HG02852 (cell line): Measurements from ENCODE around the gene RASGRP3.
A peak's percentile ranks its signal among the peaks of the same experiment; 100 is the strongest.
"Not testable (repeated sequence)": the region's sequence is repeated elsewhere in the genome, so short reads cannot be mapped to it uniquely, and the experiment has no call there.

Source experiments
- ATAC-seq: cut with Tn5 transposase; IDR thresholded peaks from one replicate; pipeline ENCODE4 v1.9.1; 2021; ENCODE audit warnings: mild to moderate bottlenecking, moderate library complexity; ENCODE audit not compliant: unreplicated experiment

The RASGRP3 gene

GRCh38 chr2:33453905-33454479 lies 22.5 kb upstream of the RASGRP3 start:
- no peak for ATAC-seq

- ATAC-seq: peak; percentile 79
Measured at GRCh38 chr2:33457556-33458247, 18.7 kb upstream of the RASGRP3 start.

DNA sequence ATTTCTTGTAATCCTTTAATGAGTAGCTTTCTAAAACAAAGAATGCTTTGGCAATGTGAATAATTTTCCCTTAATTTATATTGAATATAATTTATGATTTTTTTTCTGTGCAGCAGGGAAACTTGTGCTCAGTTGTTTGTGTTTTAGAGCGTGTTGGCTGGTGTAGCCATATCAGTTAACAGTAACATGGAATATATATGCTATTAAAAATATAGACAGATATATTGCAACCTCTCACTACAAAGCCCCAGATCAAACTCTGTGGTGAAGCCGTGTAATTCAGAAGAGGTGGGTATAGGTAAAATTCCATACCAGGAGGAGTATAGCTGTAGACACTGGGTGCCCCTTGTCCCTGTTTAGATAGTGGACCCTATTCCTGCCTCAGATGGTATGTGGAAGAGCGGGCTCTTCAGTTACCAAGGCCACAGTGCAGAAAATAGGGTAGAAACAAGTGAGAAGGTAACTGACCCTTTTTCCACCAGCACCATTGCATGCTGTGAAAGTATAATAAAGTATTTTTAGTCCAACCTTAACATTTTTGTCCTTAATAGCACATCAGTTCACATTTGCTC lies 18.1 kb upstream of the RASGRP3 start:
- ATAC-seq: no peak

- no peak for ATAC-seq
Measured at GRCh38 chr2:33459745-33460144, 16.7 kb upstream of the RASGRP3 start.

- ATAC-seq: not testable (repeated sequence)
Measured at GRCh38 chr2:33462512-33462911, 13.9 kb upstream of the RASGRP3 start.

- ATAC-seq: no peak
Measured at GRCh38 chr2:33467413-33467812, 9.0 kb upstream of the RASGRP3 start.

DNA sequence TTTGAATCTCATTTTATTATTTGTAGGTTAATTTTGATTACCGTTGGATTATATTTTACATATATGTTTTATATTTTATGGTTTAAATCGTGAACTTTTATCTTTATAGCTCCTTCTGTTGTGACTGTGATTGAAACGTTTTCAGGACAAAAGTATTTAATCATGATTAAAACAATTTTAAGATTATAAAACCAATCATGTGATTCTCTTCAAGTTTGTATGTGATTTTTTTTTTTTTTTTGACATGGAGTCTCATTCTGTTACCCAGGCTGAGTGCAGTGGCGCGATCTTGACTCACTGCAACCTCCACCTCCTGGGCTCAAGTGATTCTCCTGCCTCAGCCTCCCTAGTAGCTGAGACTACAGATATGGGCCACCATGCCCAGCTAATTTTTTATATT lies 7.2 kb upstream of the RASGRP3 start:
- no peak for ATAC-seq

- ATAC-seq: peak; percentile 44
Measured at GRCh38 chr2:33475224-33476130, 972 bp upstream of the RASGRP3 start.

DNA sequence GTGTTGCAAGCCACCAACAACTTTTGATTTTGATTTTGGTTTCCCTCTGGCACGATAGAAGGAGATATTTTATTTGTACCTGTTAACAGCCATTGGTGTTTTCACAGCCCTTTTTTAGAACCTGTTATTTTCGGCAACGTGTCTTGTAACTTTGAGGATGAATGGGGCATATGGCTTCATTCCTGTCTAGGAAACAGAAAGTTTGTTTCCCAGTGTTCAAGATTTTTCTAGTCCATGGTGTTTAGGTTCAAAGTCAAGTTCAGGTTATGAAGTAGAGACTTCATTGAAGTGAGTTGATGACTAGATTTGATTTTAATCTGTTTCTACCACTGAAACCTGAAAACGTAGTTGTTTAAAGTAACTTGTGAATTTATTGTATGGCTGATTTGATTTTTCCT lies 343 bp downstream of the RASGRP3 start:
- no peak for ATAC-seq

DNA sequence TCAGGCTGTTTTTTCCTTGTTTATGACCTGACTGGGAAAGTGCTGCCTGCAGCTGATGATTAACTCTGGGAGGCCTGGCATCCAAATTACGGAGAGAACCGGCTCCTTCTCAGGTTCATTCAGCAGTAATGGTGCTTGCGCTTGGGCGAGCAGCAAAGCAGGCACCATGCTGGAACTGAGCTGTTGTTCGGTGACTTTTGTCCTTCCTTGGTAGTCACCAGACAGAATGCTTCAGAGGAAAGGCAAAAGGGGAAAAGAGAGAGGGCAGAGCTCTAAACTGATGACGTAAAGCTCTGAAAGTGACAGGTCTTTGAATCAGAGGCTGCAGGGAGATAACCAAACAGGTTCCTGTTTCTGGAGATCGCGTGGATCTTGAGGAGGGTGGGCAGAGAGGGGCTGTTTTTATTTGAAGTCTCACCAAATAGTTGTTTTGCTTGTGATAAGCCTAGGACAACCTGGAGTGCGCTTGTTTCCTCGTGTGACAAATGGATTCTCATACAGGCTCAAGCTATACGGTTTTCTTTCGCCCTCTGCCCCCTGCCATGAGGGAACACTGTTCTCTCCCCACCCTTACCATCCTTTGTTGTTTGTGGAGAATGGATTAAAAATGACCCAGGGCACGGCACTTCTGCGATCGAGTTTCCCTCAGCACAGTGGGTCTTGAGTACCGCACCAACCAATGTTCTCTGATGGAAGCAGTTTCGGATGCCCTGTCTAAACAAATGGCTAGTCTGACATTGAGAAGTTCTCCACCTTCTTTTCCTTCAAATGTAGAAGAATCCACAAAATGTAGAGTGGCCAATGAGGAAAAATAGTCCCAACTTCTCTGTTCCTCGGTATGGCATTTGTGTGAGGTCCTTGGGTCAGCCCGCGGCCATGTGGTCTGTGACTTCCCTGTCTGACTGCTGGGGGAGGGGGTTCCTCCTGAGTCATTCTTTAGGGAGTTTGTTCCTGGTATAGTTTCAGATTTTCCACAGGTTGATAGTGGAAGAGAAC lies 1.3 kb downstream of the RASGRP3 start:
- ATAC-seq: peak; percentile 29

GRCh38 chr2:33478968-33479731 lies 2.7 kb downstream of the RASGRP3 start:
- ATAC-seq: no peak

- no peak for ATAC-seq
Measured at GRCh38 chr2:33482518-33482917, 6.1 kb downstream of the RASGRP3 start.

DNA sequence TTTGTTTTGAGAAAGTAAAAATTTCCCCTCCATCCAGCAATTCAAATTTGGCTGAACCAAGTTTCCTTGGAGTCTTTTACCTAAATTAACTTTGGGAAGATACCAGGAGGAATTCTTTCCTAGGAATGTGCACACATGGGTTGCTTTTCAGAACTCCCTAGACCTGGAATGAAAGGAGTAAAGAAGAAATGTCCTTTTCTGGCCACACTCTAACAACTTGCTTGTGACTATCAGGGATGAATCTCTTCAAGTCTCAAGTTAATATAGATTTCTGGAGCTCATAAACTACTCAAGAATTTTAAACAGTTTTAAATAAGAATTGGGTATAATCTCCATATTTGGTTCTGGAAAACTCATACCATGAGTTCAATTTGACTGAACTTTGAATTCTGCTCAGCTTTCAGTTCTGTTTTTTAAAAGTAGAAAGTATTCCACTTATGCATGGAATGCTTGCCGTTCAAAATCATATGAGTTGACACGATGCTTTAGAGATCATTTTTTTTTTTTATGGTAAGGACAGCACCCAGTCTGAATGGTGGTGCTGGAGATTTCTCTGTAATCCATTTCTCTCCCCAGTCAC lies 7.7 kb downstream of the RASGRP3 start:
- peak; percentile 32 for ATAC-seq

GRCh38 chr2:33485051-33485450 lies 8.6 kb downstream of the RASGRP3 start:
- no peak for ATAC-seq

DNA sequence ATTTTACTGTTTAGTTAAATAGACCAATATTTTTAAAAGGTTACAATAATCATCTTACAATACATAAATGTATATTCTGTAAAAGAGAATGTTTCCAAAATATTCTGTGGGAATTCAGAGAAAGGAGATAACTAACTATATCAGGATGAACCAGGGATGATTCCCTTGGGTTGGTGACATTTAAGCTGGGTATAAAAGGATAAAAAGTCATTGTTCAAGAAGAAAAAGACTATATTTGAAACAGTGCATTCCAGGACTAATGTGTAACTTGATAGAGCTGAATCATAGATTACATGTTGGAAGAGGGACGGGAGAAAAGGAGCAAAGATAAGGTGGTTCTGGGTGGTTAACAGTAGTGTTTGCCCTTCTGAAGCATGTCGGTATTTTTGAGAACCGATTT lies 10.1 kb downstream of the RASGRP3 start:
- ATAC-seq: no peak

- peak; percentile 49 for ATAC-seq
Measured at GRCh38 chr2:33488178-33488690, 11.8 kb downstream of the RASGRP3 start.

DNA sequence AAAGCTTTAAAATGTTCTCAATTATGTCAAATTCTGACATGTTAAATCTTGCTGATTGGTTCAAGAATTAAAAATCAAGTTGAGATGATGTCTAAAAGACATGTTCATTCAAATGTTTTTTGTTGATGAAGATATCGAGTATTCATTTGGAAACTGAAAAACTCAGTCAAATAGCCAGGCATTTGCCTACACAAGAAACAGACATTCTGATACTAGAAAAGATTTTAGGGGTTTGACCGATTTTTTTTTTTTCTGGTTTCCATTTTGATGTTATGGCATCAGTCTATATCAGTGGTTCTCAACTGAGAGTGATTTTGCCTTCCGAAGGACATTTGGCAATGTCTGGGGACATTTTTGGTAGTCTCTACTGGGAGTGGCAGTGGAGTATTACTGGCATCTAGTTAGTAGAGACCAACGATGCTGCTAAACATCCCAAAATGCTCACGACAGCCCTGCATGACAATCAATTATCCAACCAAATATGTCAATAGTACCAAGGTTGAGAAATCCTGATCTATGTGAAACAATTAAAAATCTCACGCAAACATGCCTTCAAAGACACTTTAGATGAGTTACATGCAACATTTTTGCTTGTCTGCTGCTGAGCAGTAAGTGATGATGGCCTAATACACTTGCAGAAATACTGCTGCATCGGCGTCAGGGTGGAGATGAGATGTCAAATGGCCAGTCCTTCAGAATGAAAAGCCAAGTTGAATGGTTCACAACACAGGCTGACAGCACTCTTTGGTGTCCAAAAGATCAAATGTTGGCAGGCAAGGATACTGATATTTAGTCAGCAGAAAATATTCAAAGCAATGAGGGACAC lies 12.5 kb downstream of the RASGRP3 start:
- no peak for ATAC-seq

GRCh38 chr2:33489835-33490431 lies 13.5 kb downstream of the RASGRP3 start:
- ATAC-seq: no peak
